HAP-1 (cell line): ENCODE data around the gene GSAP.

ENCODE experiments used
- DNase-seq, 2 experiments: peaks; one replicate each; pipeline ENCODE4 v3.0.0-alpha.2; 2016 to 2020; ENCODE audit warnings: low spot score in 2 of 2
- H3K27me3 ChIP-seq: fragments of 250-450 bp; sonication (Bioruptor Pico); 2 replicates; pipeline ENCODE4 v1.5.1; 2020; ENCODE audit warnings: low read depth, mild to moderate bottlenecking, moderate library complexity
- H3K36me3 ChIP-seq: fragments of 250-450 bp; sonication (Bioruptor Pico); replicated peaks from 2 replicates; pipeline ENCODE4 v1.5.1; 2020; ENCODE audit warnings: mild to moderate bottlenecking
- H3K4me1 ChIP-seq: fragments of 250-450 bp; sonication (Bioruptor Pico); 2 replicates; pipeline ENCODE4 v1.5.1; 2020; ENCODE audit warnings: mild to moderate bottlenecking
- H3K4me3 ChIP-seq: fragments of 250-450 bp; sonication (Bioruptor Pico); 2 replicates; pipeline ENCODE4 v1.5.1; 2020; ENCODE audit warnings: mild to moderate bottlenecking, moderate library complexity
- H3K9me3 ChIP-seq: fragments of 250-450 bp; sonication (Bioruptor Pico); 2 replicates; pipeline ENCODE4 v1.5.1; 2020; ENCODE audit warnings: mild to moderate bottlenecking, moderate library complexity
- in situ Hi-C: fragments of 300-500 bp; cut with MboI; formaldehyde crosslinking; loops from 3 replicates; pipeline ENCODE4 v1.14.3; 2020; ENCODE audit warnings: low sequenced_read_pairs, inconsistent platforms, mixed read lengths

GSAP gene

GRCh38 chr7:77315182-77315591 is 101.0 kb downstream of the GSAP start:
- H3K27me3 ChIP-seq: no peaks in the 10 kb centered on the region
- in situ Hi-C loops: no loop called here
- no peak for DNase-seq
- no peak overlapping the region for H3K4me3 ChIP-seq
- no peaks in the 10 kb centered on the region for H3K4me1 ChIP-seq
- H3K36me3 ChIP-seq: no peaks in the 10 kb centered on the region
- H3K9me3 ChIP-seq: no peaks in the 10 kb centered on the region

DNA sequence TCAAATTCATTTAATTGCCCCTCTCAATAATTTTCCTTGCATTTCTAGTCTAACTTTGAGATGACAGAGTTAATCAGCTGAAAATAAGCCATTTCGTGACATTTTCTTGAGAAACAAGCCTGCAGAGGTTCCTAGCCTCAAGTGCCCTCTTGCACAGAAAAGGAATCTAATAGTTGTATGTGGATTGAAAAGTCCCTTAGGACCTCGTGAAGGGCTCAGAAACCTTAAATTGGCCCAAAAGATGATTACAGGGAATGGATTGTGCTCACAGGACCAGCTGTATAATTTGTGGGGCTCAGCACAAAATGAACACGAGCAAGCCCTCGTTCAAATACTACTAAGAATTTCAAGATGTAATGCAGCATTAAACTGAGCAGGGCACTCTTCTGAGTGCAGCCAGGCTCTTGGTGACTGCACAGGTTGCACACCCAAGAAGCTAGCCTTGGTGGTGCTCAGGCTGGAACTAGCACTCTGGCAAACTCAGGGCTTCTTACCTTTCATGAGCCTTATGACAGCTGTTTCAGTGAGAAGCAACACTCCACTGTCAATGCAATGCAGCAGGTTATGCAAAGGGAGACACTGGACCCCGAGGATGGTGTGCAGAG is 102.2 kb downstream of the GSAP start:
- H3K36me3 ChIP-seq: no peaks in the 10 kb centered on the region
- no peaks in the 10 kb centered on the region for H3K9me3 ChIP-seq
- DNase-seq: no peak
- no peak overlapping the region for H3K4me3 ChIP-seq
- in situ Hi-C loops: no loop called here
- no peaks in the 10 kb centered on the region for H3K27me3 ChIP-seq
- peaks cover 7% of the 10 kb centered on the region; the same call in 1 of the 2 replicates for H3K4me1 ChIP-seq

DNA sequence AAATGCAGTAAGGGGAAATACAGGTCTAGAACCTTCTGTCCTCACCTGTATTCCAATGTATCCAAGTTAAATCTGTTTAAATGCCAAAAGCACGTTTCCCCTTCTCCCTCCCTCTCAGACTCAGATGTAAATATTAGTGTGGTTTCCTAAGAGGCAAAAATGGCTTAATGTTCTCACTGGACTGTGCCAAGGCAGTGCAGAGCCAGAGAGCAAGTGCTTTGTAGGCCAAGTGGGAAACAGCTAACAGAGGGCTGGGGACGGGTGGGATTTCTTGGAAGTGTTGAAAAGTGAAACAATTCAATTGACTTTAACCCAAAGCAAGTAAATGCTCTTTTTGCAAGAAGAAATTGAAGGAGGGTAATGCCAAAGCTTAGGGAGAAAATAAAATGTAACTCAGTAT is 103.1 kb downstream of the GSAP start:
- H3K27me3 ChIP-seq: no peaks in the 10 kb centered on the region
- no peak for DNase-seq
- in situ Hi-C loops: no loop called here
- H3K4me3 ChIP-seq: no peak overlapping the region
- H3K36me3 ChIP-seq: no peaks in the 10 kb centered on the region
- H3K4me1 ChIP-seq: peaks cover 7% of the 10 kb centered on the region; the same call in 1 of the 2 replicates
- H3K9me3 ChIP-seq: no peaks in the 10 kb centered on the region

GRCh38 chr7:77310982-77311381 is 105.2 kb downstream of the GSAP start:
- in situ Hi-C loops: no loop called here
- H3K27me3 ChIP-seq: no peaks in the 10 kb centered on the region

GRCh38 chr7:77309714-77310220 is 106.4 kb downstream of the GSAP start:
- Histone ChIP-seq H3K36me3 (no peaks in the 10 kb centered on the region), H3K27me3 (no peaks in the 10 kb centered on the region), H3K4me1 (peaks cover 7% of the 10 kb centered on the region; the same call in 1 of the 2 replicates), H3K4me3 (no peak overlapping the region), H3K9me3 (no peaks in the 10 kb centered on the region)
- in situ Hi-C loops: no loop called here
- DNase-seq: no peak

More at GRCh38 chr7:77310982-77311381, 105.2 kb downstream of the GSAP start:
- peaks cover 7% of the 10 kb centered on the region; the same call in 1 of the 2 replicates for H3K4me1 ChIP-seq
- no peak overlapping the region for H3K4me3 ChIP-seq
- no peaks in the 10 kb centered on the region for H3K9me3 ChIP-seq
- no peaks in the 10 kb centered on the region for H3K36me3 ChIP-seq
- no peak for DNase-seq

DNA sequence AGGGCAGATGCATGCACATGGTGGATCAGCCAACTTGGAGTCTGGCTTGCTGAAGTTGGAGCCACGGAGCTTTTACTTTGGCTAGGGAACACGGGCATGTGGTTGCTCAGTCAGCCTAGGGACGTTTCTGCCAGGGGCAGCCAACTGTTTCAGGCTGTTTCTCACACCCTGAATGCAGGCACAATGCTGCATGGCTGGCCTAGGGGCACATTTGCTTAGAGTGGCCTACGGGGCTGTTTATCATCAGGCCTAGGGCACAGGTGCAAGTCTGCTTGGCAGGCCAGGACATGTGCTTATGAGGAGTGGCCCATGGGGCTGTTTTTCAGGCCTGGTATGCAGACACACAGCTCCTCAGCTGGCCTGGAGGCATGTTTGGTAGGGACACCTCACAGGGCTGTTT is 107.4 kb downstream of the GSAP start:
- peaks cover 7% of the 10 kb centered on the region; the same call in 1 of the 2 replicates for H3K4me1 ChIP-seq
- no peak for DNase-seq
- in situ Hi-C loops: no loop called here

DNA sequence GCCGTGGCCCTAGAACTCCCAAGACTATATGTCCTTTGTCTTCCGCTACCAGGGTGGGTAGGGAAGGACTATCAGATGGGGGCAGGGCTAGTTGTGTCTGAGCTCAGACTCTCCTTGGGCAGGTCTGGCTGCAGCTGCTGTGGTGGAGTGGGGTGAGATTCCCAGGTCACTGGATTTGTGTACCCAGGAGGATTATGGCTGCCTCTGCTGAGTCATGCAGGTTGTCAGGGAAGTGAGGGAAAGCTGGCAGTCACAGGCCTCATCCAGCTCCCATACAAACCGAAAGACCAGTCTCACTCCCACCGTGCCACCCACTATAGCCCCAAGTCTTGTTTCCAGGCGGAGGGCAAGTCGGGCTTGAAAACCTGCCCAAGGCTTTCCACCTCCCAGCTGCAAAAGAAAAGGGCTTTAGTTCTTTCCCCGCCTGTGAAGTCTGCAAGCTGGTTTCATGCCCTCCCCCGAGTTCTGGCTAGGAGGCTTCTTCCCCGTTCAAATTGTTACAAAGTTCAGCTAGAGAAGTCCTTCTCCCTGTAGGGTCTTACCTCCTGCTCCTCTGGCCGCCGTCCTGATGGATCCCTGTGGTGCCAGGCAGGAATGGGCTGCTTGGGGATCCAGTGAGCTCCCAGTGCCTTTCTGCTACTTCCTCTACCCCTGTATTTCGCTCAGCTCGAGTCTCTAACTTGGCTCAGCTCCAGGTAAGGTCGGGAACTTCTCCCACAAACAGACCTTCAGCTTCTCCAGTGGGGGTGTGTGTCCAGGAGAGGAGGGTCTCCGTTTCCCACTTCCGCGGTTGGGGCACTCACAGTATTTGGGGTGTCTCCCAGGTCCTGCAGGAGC is 109.7 kb downstream of the GSAP start:
- Histone ChIP-seq H3K36me3 (no peaks in the 10 kb centered on the region), H3K9me3 (no peaks in the 10 kb centered on the region), H3K4me1 (peaks cover 7% of the 10 kb centered on the region; the same call in 1 of the 2 replicates), H3K27me3 (no peaks in the 10 kb centered on the region), H3K4me3 (no peak overlapping the region)
- in situ Hi-C loops: no loop called here
- DNase-seq: no peak

More for the DNA sequence above, 107.4 kb downstream of the GSAP start:
- Histone ChIP-seq H3K9me3 (no peaks in the 10 kb centered on the region), H3K4me3 (no peak overlapping the region), H3K36me3 (no peaks in the 10 kb centered on the region), H3K27me3 (no peaks in the 10 kb centered on the region)

- Histone ChIP-seq H3K27me3 (no peaks in the 10 kb centered on the region), H3K4me1 (no peaks in the 10 kb centered on the region), H3K36me3 (no peaks in the 10 kb centered on the region), H3K4me3 (no peak overlapping the region), H3K9me3 (no peaks in the 10 kb centered on the region)
- in situ Hi-C loops: no loop called here
- DNase-seq: no peak
Measured at GRCh38 chr7:77295549-77295948, 120.6 kb downstream of the GSAP start.

GRCh38 chr7:77293046-77293445 is 123.1 kb downstream of the GSAP start:
- Histone ChIP-seq H3K27me3 (no peaks in the 10 kb centered on the region), H3K36me3 (no peaks in the 10 kb centered on the region), H3K4me3 (no peak overlapping the region), H3K9me3 (no peaks in the 10 kb centered on the region), H3K4me1 (no peaks in the 10 kb centered on the region)
- DNase-seq: no peak
- in situ Hi-C loops: no loop called here

- no peak overlapping the region for H3K4me3 ChIP-seq
- no peaks in the 10 kb centered on the region; the same call in 1 of the 2 replicates for H3K27me3 ChIP-seq
- H3K9me3 ChIP-seq: no peaks in the 10 kb centered on the region
- no peaks in the 10 kb centered on the region for H3K36me3 ChIP-seq
- H3K4me1 ChIP-seq: no peaks in the 10 kb centered on the region
- DNase-seq: no peak
- in situ Hi-C loops: no loop called here
Measured at GRCh38 chr7:77290425-77290824, 125.7 kb downstream of the GSAP start.

DNA sequence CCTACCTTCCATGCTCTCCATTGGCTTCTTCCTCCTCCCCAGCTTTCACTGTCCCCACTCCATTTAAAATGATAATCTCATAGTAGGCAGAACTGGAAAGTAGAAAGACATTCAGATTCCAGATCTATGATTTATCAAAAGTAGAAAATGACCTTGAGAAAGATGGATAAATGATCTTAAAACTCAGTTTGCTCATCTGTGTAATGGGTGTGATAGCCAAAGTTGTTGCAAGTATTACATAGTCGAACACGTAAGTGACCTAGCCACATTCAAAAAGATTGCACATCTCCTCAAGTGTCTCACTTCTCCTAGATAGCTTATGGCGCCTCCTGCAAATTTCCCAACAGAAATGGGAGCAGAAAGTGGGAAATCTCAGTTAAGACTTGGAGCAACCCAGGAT is 126.8 kb downstream of the GSAP start:
- DNase-seq: no peak
- no peaks in the 10 kb centered on the region for H3K36me3 ChIP-seq

DNA sequence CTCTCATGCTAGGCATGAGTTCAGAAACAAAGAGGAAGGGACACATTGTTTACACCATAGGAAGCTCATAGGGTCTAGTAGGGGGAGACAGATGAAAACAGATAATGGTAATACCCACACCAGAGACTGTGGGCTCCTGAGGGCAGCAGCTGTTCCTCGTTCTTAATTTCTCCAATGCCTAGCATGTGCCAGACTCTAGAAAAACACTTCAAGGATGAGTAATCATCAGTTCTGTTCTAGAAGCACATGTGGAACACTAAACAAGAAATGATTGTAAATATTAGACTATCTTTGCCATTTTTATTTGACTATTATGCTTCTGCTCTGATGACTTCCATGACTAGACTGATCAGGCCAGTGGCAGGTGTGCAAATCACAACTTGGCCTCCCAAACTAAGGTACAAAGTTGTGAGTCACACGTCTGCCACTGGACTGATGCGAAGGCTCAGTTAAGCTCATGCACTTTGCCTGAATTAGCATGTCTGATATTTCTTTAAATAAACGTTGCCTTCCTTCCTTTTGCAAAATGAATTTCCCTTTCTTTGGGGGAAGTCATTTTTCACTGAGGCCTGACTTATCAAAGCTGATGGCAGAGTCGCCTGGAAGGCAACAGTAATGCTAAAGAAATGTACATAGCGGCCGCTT is 127.4 kb downstream of the GSAP start:
- DNase-seq: no peak
- Histone ChIP-seq H3K27me3 (no peaks in the 10 kb centered on the region; the same call in 1 of the 2 replicates), H3K36me3 (no peaks in the 10 kb centered on the region), H3K9me3 (no peaks in the 10 kb centered on the region), H3K4me1 (no peaks in the 10 kb centered on the region), H3K4me3 (no peak overlapping the region)
- in situ Hi-C loops: no loop called here

More for the DNA sequence above, 126.8 kb downstream of the GSAP start:
- in situ Hi-C loops: no loop called here
- Histone ChIP-seq H3K27me3 (no peaks in the 10 kb centered on the region; the same call in 1 of the 2 replicates), H3K4me1 (no peaks in the 10 kb centered on the region), H3K9me3 (no peaks in the 10 kb centered on the region), H3K4me3 (no peak overlapping the region)

DNA sequence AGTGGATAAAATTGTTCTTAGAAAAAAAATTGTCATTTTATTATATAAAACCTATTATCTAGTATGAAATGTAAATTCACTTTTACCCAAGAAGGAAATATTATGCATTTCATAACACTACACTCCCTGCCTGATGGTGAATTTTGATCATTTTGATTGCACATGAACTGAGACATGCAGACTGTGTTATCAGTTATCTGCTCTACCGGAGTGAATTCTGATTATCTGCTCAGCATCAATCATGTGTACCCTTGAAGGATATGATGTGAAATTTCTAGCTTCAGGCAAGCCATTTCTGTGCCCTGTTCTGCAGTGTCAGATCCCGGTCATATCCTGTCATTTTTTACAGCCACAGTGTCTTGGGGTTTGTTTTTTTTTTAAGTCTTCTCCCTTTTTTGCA is 131.5 kb downstream of the GSAP start:
- Histone ChIP-seq H3K27me3 (no peaks in the 10 kb centered on the region; the same call in 1 of the 2 replicates), H3K4me3 (no peak overlapping the region), H3K4me1 (no peaks in the 10 kb centered on the region), H3K36me3 (no peaks in the 10 kb centered on the region), H3K9me3 (no peaks in the 10 kb centered on the region)
- in situ Hi-C loops: no loop called here
- no peak for DNase-seq

GRCh38 chr7:77284005-77284404 is 132.1 kb downstream of the GSAP start:
- no peak overlapping the region for H3K4me3 ChIP-seq
- H3K4me1 ChIP-seq: no peaks in the 10 kb centered on the region
- H3K27me3 ChIP-seq: no peaks in the 10 kb centered on the region; the same call in 1 of the 2 replicates
- H3K9me3 ChIP-seq: no peaks in the 10 kb centered on the region
- in situ Hi-C loops: no loop called here
- H3K36me3 ChIP-seq: no peaks in the 10 kb centered on the region
- no peak for DNase-seq
